H9 (cell line): Measurements from ENCODE around the gene BIRC6. TPM values are rescaled to one million over a fixed set of nuclear protein-coding genes. Genes with fewer than 3 reads are reported as not detected.
"Not testable (repeated sequence)": the region's sequence is repeated elsewhere in the genome, so short reads cannot be mapped to it uniquely, and the experiment has no call there.

Source experiments
- DNase-seq: peaks from one replicate; pipeline ENCODE4 v3.0.0-alpha.2; 2017
- H2AFZ ChIP-seq: one replicate; pipeline ENCODE4 v1.6.1; 2013; ENCODE audit warnings: mild to moderate bottlenecking, low read length, control low read depth, moderate library complexity
- H2AK5ac ChIP-seq: 2 replicates; pipeline ENCODE4 v1.6.1; 2013; ENCODE audit warnings: low read length, control low read depth, mixed read lengths; ENCODE audit not compliant: insufficient read length
- H2BK120ac ChIP-seq: one replicate; pipeline ENCODE4 v1.6.1; 2013; ENCODE audit warnings: low read depth, mild to moderate bottlenecking, low read length, control low read depth, inconsistent platforms; ENCODE audit not compliant: poor library complexity, severe bottlenecking
- H2BK12ac ChIP-seq: 2 replicates; pipeline ENCODE4 v1.6.1; 2013; ENCODE audit warnings: low read length, control low read depth, mixed read lengths, low read depth; ENCODE audit not compliant: insufficient read length
- H2BK15ac ChIP-seq: 2 replicates; pipeline ENCODE4 v1.6.1; 2013; ENCODE audit warnings: low read depth, low read length, control low read depth
- H2BK20ac ChIP-seq: one replicate; pipeline ENCODE4 v1.6.1; 2013; ENCODE audit warnings: low read depth, mild to moderate bottlenecking, low read length, control low read depth, inconsistent platforms; ENCODE audit not compliant: poor library complexity, severe bottlenecking
- H2BK5ac ChIP-seq: 2 replicates; pipeline ENCODE4 v1.6.1; 2013; ENCODE audit warnings: low read length, control low read depth, mixed read lengths; ENCODE audit not compliant: insufficient read length
- H3K14ac ChIP-seq: 2 replicates; pipeline ENCODE4 v1.6.1; 2013; ENCODE audit warnings: low read length, control low read depth; ENCODE audit not compliant: insufficient read depth
- H3K18ac ChIP-seq: 2 replicates; pipeline ENCODE4 v1.6.1; 2013; ENCODE audit warnings: low read depth, mild to moderate bottlenecking, mixed read lengths, low read length, control low read depth; ENCODE audit not compliant: insufficient read length
- H3K23ac ChIP-seq: 2 replicates; pipeline ENCODE4 v1.6.1; 2013; ENCODE audit warnings: low read length, control low read depth, mixed read lengths, low read depth; ENCODE audit not compliant: insufficient read length
- H3K23me2 ChIP-seq: 2 replicates; pipeline ENCODE4 v1.6.1; 2013; ENCODE audit warnings: low read depth, mild to moderate bottlenecking, mixed read lengths, low read length, control low read depth; ENCODE audit not compliant: insufficient read length, poor library complexity, severe bottlenecking
- H3K27ac ChIP-seq: 2 replicates; pipeline ENCODE4 v1.5.1; 2013; ENCODE audit warnings: low read length, control low read depth, mixed read lengths, low read depth; ENCODE audit not compliant: insufficient read length
- H3K27me3 ChIP-seq: 2 replicates; pipeline ENCODE4 v1.6.1; 2013; ENCODE audit warnings: low read length, control low read depth, inconsistent platforms; ENCODE audit not compliant: insufficient read depth
- H3K4ac ChIP-seq: 2 replicates; pipeline ENCODE4 v1.6.1; 2013; ENCODE audit warnings: low read depth, mild to moderate bottlenecking, control low read depth, inconsistent platforms, low read length, moderate library complexity
- H3K4me1 ChIP-seq: 2 replicates; pipeline ENCODE4 v1.6.1; 2013; ENCODE audit warnings: low read length, control low read depth, inconsistent platforms; ENCODE audit not compliant: insufficient read depth
- H3K4me2 ChIP-seq: 2 replicates; pipeline ENCODE4 v1.6.1; 2013; ENCODE audit warnings: low read length, control low read depth, mixed read lengths; ENCODE audit not compliant: insufficient read length, insufficient read depth
- H3K56ac ChIP-seq: 2 replicates; pipeline ENCODE4 v1.6.1; 2013; ENCODE audit warnings: low read depth, mild to moderate bottlenecking, mixed read lengths, low read length, control low read depth; ENCODE audit not compliant: insufficient read length
- H3K79me1 ChIP-seq: 2 replicates; pipeline ENCODE4 v1.6.1; 2013; ENCODE audit warnings: low read depth, mild to moderate bottlenecking, moderate library complexity, low read length, control low read depth, inconsistent platforms; ENCODE audit not compliant: insufficient read depth, poor library complexity, severe bottlenecking
- H3K79me2 ChIP-seq: 2 replicates; pipeline ENCODE4 v1.6.1; 2013; ENCODE audit warnings: low read length, control low read depth, inconsistent platforms; ENCODE audit not compliant: insufficient read depth
- H3K9ac ChIP-seq: 2 replicates; pipeline ENCODE4 v1.6.1; 2013; ENCODE audit warnings: low read length, control low read depth, mixed read lengths; ENCODE audit not compliant: insufficient read length; ENCODE audit errors: extremely low read depth
- H3K9me3 ChIP-seq: one replicate; pipeline ENCODE4 v1.6.1; 2013; ENCODE audit warnings: low read depth, low read length, inconsistent platforms; ENCODE audit not compliant: control insufficient read depth
- H3T11ph ChIP-seq: one replicate; pipeline ENCODE4 v1.6.1; 2013; ENCODE audit warnings: mild to moderate bottlenecking, low read length, control low read depth, inconsistent platforms
- H4K20me1 ChIP-seq: one replicate; pipeline ENCODE4 v1.6.1; 2013; ENCODE audit not compliant: control insufficient read depth, insufficient read length, insufficient read depth
- H4K5ac ChIP-seq: 2 replicates; pipeline ENCODE4 v1.6.1; 2013; ENCODE audit warnings: low read depth, mild to moderate bottlenecking, mixed read lengths, low read length, control low read depth; ENCODE audit not compliant: insufficient read length
- H4K8ac ChIP-seq: replicated peaks from 2 replicates; pipeline ENCODE4 v1.6.1; 2013; ENCODE audit warnings: low read length, control low read depth, mixed read lengths, low read depth; ENCODE audit not compliant: insufficient read length
- H4K91ac ChIP-seq: 2 replicates; pipeline ENCODE4 v1.6.1; 2013; ENCODE audit warnings: low read depth, mild to moderate bottlenecking, moderate library complexity, mixed read lengths, low read length, control low read depth; ENCODE audit not compliant: insufficient read length
- H3K27ac Mint-ChIP-seq, 3 experiments: 2 replicates in 2 of 3; 3 replicates in 1 of 3; pipeline ENCODE4 v1.8.0; 2020 to 2021; ENCODE audit warnings: mixed read lengths in 3 of 3, mild to moderate bottlenecking in 1 of 3, moderate library complexity in 1 of 3
- H3K27me3 Mint-ChIP-seq: 2 replicates; pipeline ENCODE4 v1.8.0; 2021; ENCODE audit warnings: low read depth, mild to moderate bottlenecking, moderate library complexity, mixed read lengths
- H3K36me3 Mint-ChIP-seq, 3 experiments: 2 replicates in 2 of 3; 3 replicates in 1 of 3; pipeline ENCODE4 v1.8.0; 2020 to 2021; ENCODE audit warnings: low read depth in 3 of 3, mixed read lengths in 3 of 3; ENCODE audit not compliant: insufficient read depth in 1 of 3
- H3K4me1 Mint-ChIP-seq, 2 experiments: 2 replicates each; pipeline ENCODE4 v1.8.0; 2020; ENCODE audit warnings: mixed read lengths in 2 of 2
- H3K4me3 Mint-ChIP-seq, 2 experiments: 2 replicates in 1 of 2; 3 replicates in 1 of 2; pipeline ENCODE4 v1.8.0; 2020 to 2021; ENCODE audit warnings: mild to moderate bottlenecking in 2 of 2, mixed read lengths in 2 of 2, moderate library complexity in 1 of 2
- H3K9me3 Mint-ChIP-seq, 2 experiments: 2 replicates in 1 of 2; 3 replicates in 1 of 2; pipeline ENCODE4 v1.8.0; 2020; ENCODE audit warnings: mild to moderate bottlenecking in 2 of 2, mixed read lengths in 2 of 2, moderate library complexity in 1 of 2
- WGBS: extraction: QIAGEN DNeasy Blood & Tissue Kit; methylation state at CpG from one replicate; pipeline ENCODE4 v1.1.7; 2013; ENCODE audit warnings: missing lambda C conversion rate, low lambda C conversion rate, mixed read lengths; ENCODE audit not compliant: insufficient read length; ENCODE audit errors: extremely low coverage; 5-methylcytosine and 5-hydroxymethylcytosine counted together
- total RNA-seq: library from RNA; stranded (reverse); gene quantifications from 2 replicates; pipeline ENCODE4 v1.2.1, GENCODE V29; 2021
- TF ChIP-seq, protein P1 (sequence below): fragments of 200-600 bp; sonication (generic); conservative IDR thresholded peaks from 3 replicates; pipeline ENCODE4 v1.8.0; 2021; ENCODE audit warnings: antibody characterized with exemption, mild to moderate bottlenecking

The BIRC6 gene
- total RNA-seq, 1 experiment from 2014 or later, result 78.8 TPM

DNA sequence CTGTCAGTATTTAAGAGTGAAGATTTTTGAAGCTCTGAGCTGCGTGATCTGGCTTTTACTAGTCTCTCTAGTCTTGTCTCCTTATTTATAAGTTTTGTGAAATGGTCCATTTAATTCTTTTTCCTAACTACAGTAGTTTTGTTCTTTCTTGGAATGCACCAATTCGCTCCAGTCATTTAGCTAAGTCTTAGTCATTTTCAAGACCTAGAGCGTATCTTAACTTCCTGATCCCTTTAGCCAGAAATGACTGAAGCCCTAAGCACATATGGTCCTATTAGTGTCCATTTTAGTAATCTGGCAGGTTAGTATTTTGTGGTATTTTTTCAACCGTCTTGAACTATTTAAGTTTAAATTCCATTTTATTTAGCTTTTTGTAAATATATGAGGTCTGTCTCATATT is 3.6 kb downstream of the BIRC6 start:
- Histone ChIP-seq H3K23me2 (peaks cover 4% of the 10 kb centered on the region), H3K9me3 (no peaks in the 10 kb centered on the region), H3T11ph (no peak overlapping the region), H3K79me1 (no peaks in the 10 kb centered on the region), H2AFZ (no peak overlapping the region), H2BK20ac (no peak overlapping the region), H4K91ac (no peak overlapping the region), H3K9ac (no peak overlapping the region), H3K4me2 (no peak overlapping the region), H4K5ac (no peak overlapping the region), H2AK5ac (no peak overlapping the region), H2BK5ac (no peak overlapping the region), H2BK12ac (no peak overlapping the region), H3K79me2 (peaks cover 55% of the 10 kb centered on the region; the same call in 1 of the 2 replicates), H2BK15ac (no peak overlapping the region), H3K56ac (no peak overlapping the region), H3K18ac (no peak overlapping the region), H3K27ac (no peak overlapping the region), H3K4ac (no peak overlapping the region), H3K23ac (no peak overlapping the region), H4K8ac (no peak overlapping the region), H3K27me3 (no peaks in the 10 kb centered on the region), H3K14ac (no peak overlapping the region), H4K20me1 (no peaks in the 10 kb centered on the region), H2BK120ac (no peak overlapping the region), H3K4me1 (no peaks in the 10 kb centered on the region)
- Mint-ChIP-seq H3K36me3 (peaks cover 17 to 38% (median 30%) of the 10 kb centered on the region in 3 experiments), H3K9me3 (peaks cover 0 to 2% of the 10 kb centered on the region in 2 experiments; a peak in 2 of 5 replicates), H3K27ac (no peak overlapping the region; a peak in 1 of 7 replicates), H3K27me3 (no peaks in the 10 kb centered on the region), H3K4me1 (peaks cover 29 to 34% of the 10 kb centered on the region in 2 experiments), H3K4me3 (no peak overlapping the region)
- DNase-seq, result no peak
- TF ChIP-seq, protein P1, sequence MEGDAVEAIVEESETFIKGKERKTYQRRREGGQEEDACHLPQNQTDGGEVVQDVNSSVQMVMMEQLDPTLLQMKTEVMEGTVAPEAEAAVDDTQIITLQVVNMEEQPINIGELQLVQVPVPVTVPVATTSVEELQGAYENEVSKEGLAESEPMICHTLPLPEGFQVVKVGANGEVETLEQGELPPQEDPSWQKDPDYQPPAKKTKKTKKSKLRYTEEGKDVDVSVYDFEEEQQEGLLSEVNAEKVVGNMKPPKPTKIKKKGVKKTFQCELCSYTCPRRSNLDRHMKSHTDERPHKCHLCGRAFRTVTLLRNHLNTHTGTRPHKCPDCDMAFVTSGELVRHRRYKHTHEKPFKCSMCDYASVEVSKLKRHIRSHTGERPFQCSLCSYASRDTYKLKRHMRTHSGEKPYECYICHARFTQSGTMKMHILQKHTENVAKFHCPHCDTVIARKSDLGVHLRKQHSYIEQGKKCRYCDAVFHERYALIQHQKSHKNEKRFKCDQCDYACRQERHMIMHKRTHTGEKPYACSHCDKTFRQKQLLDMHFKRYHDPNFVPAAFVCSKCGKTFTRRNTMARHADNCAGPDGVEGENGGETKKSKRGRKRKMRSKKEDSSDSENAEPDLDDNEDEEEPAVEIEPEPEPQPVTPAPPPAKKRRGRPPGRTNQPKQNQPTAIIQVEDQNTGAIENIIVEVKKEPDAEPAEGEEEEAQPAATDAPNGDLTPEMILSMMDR, result no peak
- WGBS, result no CpG with 5 or more reads among the region's 4 CpGs

DNA sequence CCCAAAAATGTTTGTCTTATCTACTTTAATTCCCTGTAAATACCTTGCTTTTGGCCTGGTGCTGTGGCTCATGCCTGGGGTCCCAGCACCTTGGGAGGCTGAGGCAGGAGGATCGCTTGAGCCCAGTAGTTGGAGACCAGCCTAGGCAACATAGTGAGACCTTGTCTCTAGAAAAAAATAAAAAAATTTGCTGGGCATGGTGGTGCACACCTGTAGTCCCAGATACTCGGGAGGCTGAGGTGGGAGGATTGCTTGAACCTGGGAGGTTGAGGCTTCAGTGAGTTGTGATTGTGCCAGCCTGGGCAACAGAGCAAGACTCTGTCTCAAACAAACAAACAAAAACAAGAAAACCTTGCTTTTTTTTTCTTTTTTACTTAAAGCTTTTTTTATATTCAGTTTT is 6.2 kb downstream of the BIRC6 start:
- H3K9me3 Mint-ChIP-seq, H2BK12ac ChIP-seq, H4K5ac ChIP-seq, H4K8ac ChIP-seq, H3K23me2 ChIP-seq, H4K91ac ChIP-seq, DNase-seq, H3K4me2 ChIP-seq, H3K4me3 Mint-ChIP-seq, H2AK5ac ChIP-seq, H3K27ac Mint-ChIP-seq, H2BK15ac ChIP-seq, H3K18ac ChIP-seq, H4K20me1 ChIP-seq, H3K27me3 ChIP-seq, H3K23ac ChIP-seq, H2BK120ac ChIP-seq, H2AFZ ChIP-seq, H3K27ac ChIP-seq, H3K27me3 Mint-ChIP-seq, H3K4ac ChIP-seq, H3T11ph ChIP-seq, H2BK20ac ChIP-seq, H3K79me1 ChIP-seq, H3K56ac ChIP-seq, H3K4me1 ChIP-seq, H2BK5ac ChIP-seq, H3K9ac ChIP-seq, H3K9me3 ChIP-seq, H3K14ac ChIP-seq: not testable (repeated sequence)
- H3K4me1 Mint-ChIP-seq, result peaks cover 25 to 28% of the 10 kb centered on the region in 2 experiments
- peaks cover 17 to 38% (median 27%) of the 10 kb centered on the region in 3 experiments for H3K36me3 Mint-ChIP-seq
- no CpG with 5 or more reads among the region's 2 CpGs for WGBS
- peaks cover 72% of the 10 kb centered on the region; the same call in 1 of the 2 replicates for H3K79me2 ChIP-seq
